Transverse colon (tissue), 4 donors: Measurements from ENCODE around the gene PHAF1. TPM values are rescaled to one million over a fixed set of nuclear protein-coding genes. Genes with fewer than 3 reads are reported as not detected.

ENCODE experiments used
- DNase-seq: peaks from one replicate; pipeline ENCODE4 v3.0.0-alpha.2; 2019
- H3K27ac ChIP-seq, 4 donors: fragments of 200-600 bp; sonication (generic); 2 replicates each; pipeline ENCODE4 v1.5.1; 2016 to 2018; ENCODE audit warnings: inconsistent platforms in 4 of 4
- H3K27me3 ChIP-seq: fragments of 200-600 bp; sonication (generic); 2 replicates; pipeline ENCODE4 v1.5.1; 2017; ENCODE audit warnings: inconsistent platforms
- H3K36me3 ChIP-seq, 4 donors: fragments of 200-600 bp; sonication (generic); 2 replicates each; pipeline ENCODE4 v1.5.1; 2017 to 2019; ENCODE audit warnings: inconsistent platforms in 4 of 4
- H3K4me1 ChIP-seq, 4 donors: fragments of 200-600 bp; sonication (generic); 2 replicates each; pipeline ENCODE4 v1.5.1; 2017 to 2020; ENCODE audit warnings: inconsistent platforms in 4 of 4
- H3K4me3 ChIP-seq, 4 donors: fragments of 200-600 bp; sonication (generic); 1 replicate in 1 of 4; 2 replicates in 3 of 4; pipeline versions ENCODE4 v1.5.1 to v1.6.1; 2017 to 2019; ENCODE audit warnings: inconsistent platforms in 4 of 4
- H3K9me3 ChIP-seq, 2 donors: fragments of 200-600 bp; sonication (generic); 2 replicates each; pipeline ENCODE4 v1.5.1; 2017 to 2019; ENCODE audit warnings: inconsistent platforms in 2 of 2
- CTCF ChIP-seq, 5 experiments: fragments of 200-600 bp in 3 of 5; fragments of 450-650 bp in 2 of 5; sonication (generic) in 3 of 5; IDR thresholded peaks; 1 replicate in 2 of 5; 2 replicates in 3 of 5; pipeline ENCODE4 v1.5.1; 2016 to 2017; ENCODE audit warnings: antibody characterized with exemption in 5 of 5, inconsistent platforms in 3 of 5, mild to moderate bottlenecking in 2 of 5, moderate library complexity in 1 of 5
- EP300 ChIP-seq: sonication (generic); formaldehyde crosslinking; IDR thresholded peaks from one replicate; pipeline ENCODE4 v1.6.1; 2017; ENCODE audit warnings: antibody characterized with exemption, low read depth
- POLR2A ChIP-seq: fragments of 450-650 bp; IDR thresholded peaks from one replicate; pipeline ENCODE4 v1.6.1; 2016; ENCODE audit warnings: antibody characterized with exemption, mild to moderate bottlenecking, moderate library complexity
- POLR2AphosphoS5 ChIP-seq, 3 donors: sonication (generic); formaldehyde crosslinking; IDR thresholded peaks; one replicate each; pipeline ENCODE4 v1.6.1; 2016; ENCODE audit warnings: antibody characterized with exemption in 3 of 3
- WGBS, 2 donors: methylation state at CpG; one replicate each; pipeline ENCODE4 v1.1.5; 2018; ENCODE audit warnings: low coverage in 1 of 2; 5-methylcytosine and 5-hydroxymethylcytosine counted together
- in situ Hi-C, 4 donors: fragments of 200-750 bp; cut with MboI; loops; one replicate each; pipeline versions ENCODE4 v1.15.0 to v1.15.1; 2017; ENCODE audit warnings: low sequenced_read_pairs in 3 of 4, low pct_ligation_motif_present in 1 of 4, low pct_unique_long_range_greater_than_20kb in 1 of 4
- intact Hi-C: fragments of 100-400 bp; cut with DNase I; formaldehyde crosslinking; loops from one replicate; pipeline ENCODE4 v1.15.1; 2023; ENCODE audit warnings: low total_unique reads
- total RNA-seq, 4 donors: library from RNA; depleted of rRNA; stranded (reverse); fragments of >200 nt; gene quantifications; one replicate each; pipeline ENCODE4 v1.1.0, GENCODE V29; 2016

Gene PHAF1
- total RNA-seq, 4 donors from 2014 or later = 13.3 to 23.8 (median 17.7) TPM

- intact Hi-C loops (no loop called here), in situ Hi-C loops (loop anchor here in 2 of 4 donors (25.0 kb wide), 2 partner anchors 182 to 207 kb away; partner anchors contain the start of genes CES3 (in 1 of the 2) and CES4A (in 1 of the 2))
- no peak overlapping the region for H3K4me3 ChIP-seq
- peaks cover 23 to 59% (median 48%) of the 10 kb centered on the region in 4 donors for H3K4me1 ChIP-seq
- no peaks in the 10 kb centered on the region for H3K9me3 ChIP-seq
- TF ChIP-seq POLR2AphosphoS5 (IDR thresholded peaks at IDR 0.05) (no peak), CTCF (IDR thresholded peaks at IDR 0.05) (no peak), POLR2A (no peak), EP300 (no peak)
- peak overlapping the region; percentile 82 to 87 (median 83) for H3K27ac ChIP-seq
- DNase-seq = no peak
- peaks cover 29% of the 10 kb centered on the region for H3K27me3 ChIP-seq
- H3K36me3 ChIP-seq = no peaks in the 10 kb centered on the region
- WGBS, 2 donors = 70% methylated on average over 9 of the region's 9 CpGs; no CpG with 5 or more reads in 1 of the 2 donors
Measured at GRCh38 chr16:67169011-67169451, 59.3 kb downstream of the PHAF1 start.

GRCh38 chr16:67169642-67170167 is 60.0 kb downstream of the PHAF1 start:
- no peaks in the 10 kb centered on the region for H3K36me3 ChIP-seq
- peak overlapping the region; percentile 82 to 87 (median 83) for H3K27ac ChIP-seq
- DNase-seq = peak; percentile 38
- in situ Hi-C loops (loop anchor here in 2 of 4 donors (25.0 kb wide), 2 partner anchors 182 to 207 kb away; partner anchors contain the start of genes CES3 (in 1 of the 2) and CES4A (in 1 of the 2)), intact Hi-C loops (loop anchor here (5.0 kb wide), 1 partner anchor 362 kb away; no protein-coding TSS in a partner anchor)
- 9 to 20% methylated on average over 11 to 24 of the region's 24 CpGs for WGBS, 2 donors
- H3K9me3 ChIP-seq = no peaks in the 10 kb centered on the region
- H3K27me3 ChIP-seq = peaks cover 22% of the 10 kb centered on the region
- H3K4me3 ChIP-seq = peak overlapping the region; percentile 28 to 52 (median 43)
- no peak for TF ChIP-seq POLR2AphosphoS5 (IDR thresholded peaks at IDR 0.05)
- TF ChIP-seq POLR2A = no peak
- TF ChIP-seq EP300 = no peak
- peak; percentile 22 to 54 (median 47) for TF ChIP-seq CTCF (IDR thresholded peaks at IDR 0.05)
- peaks cover 29 to 58% (median 47%) of the 10 kb centered on the region in 4 donors for H3K4me1 ChIP-seq

GRCh38 chr16:67170168-67170948 is 60.6 kb downstream of the PHAF1 start, which contains the start of gene NOL3:
Gene NOL3, plus strand, starts transcription at chr16:67170538.
- peaks cover 16% of the 10 kb centered on the region for H3K27me3 ChIP-seq
- peak; percentile 24 to 61 (median 31) for TF ChIP-seq POLR2AphosphoS5 (IDR thresholded peaks at IDR 0.05)
- TF ChIP-seq CTCF (IDR thresholded peaks at IDR 0.05) = no peak
- TF ChIP-seq POLR2A = peak; percentile 57
- in situ Hi-C loops (loop anchor here in 2 of 4 donors (25.0 kb wide), 2 partner anchors 183 to 208 kb away; partner anchors contain the start of genes CES3 (in 1 of the 2) and CES4A (in 1 of the 2)), intact Hi-C loops (loop anchor here (5.0 kb wide), 1 partner anchor 363 kb away; no protein-coding TSS in a partner anchor)
- peaks cover 30 to 55% (median 43%) of the 10 kb centered on the region in 4 donors for H3K4me1 ChIP-seq
- no peaks in the 10 kb centered on the region for H3K36me3 ChIP-seq
- DNase-seq = peak; percentile 88
- H3K4me3 ChIP-seq = peak within 1 kb of the TSS; percentile 28 to 52 (median 43)
- WGBS, 2 donors = 0 to 3% methylated on average over 2 to 31 of the region's 50 CpGs
- H3K9me3 ChIP-seq = no peaks in the 10 kb centered on the region
- peak within 1 kb of the TSS; percentile 82 to 87 (median 83) for H3K27ac ChIP-seq
